Thyroid gland (tissue), 4 donors: Measurements from ENCODE around the gene RREB1. TPM values are rescaled to one million over a fixed set of nuclear protein-coding genes. Genes with fewer than 3 reads are reported as not detected.

ENCODE experiments used
- DNase-seq, 2 donors: peaks; one replicate each; pipeline ENCODE4 v3.0.0-alpha.2; 2019
- H3K27ac ChIP-seq, 3 donors: fragments of 200-600 bp; sonication (generic); 1 replicate in 2 of 3; 2 replicates in 1 of 3; pipeline ENCODE4 v1.5.1; 2016 to 2019; ENCODE audit warnings: mild to moderate bottlenecking in 1 of 3, moderate library complexity in 1 of 3
- H3K27me3 ChIP-seq: fragments of 200-600 bp; sonication (generic); one replicate; pipeline ENCODE4 v1.5.1; 2019
- H3K36me3 ChIP-seq, 2 donors: fragments of 200-600 bp; sonication (generic); one replicate each; pipeline ENCODE4 v1.5.1; 2016 to 2019
- H3K4me1 ChIP-seq, 2 donors: fragments of 200-600 bp; sonication (generic); one replicate each; pipeline ENCODE4 v1.5.1; 2017 to 2019
- H3K4me3 ChIP-seq, 3 donors: fragments of 200-600 bp; sonication (generic); replicated peaks in 1 of 3; 1 replicate in 2 of 3; 2 replicates in 1 of 3; pipeline ENCODE4 v1.5.1; 2016; ENCODE audit warnings: mild to moderate bottlenecking in 1 of 3
- H3K9me3 ChIP-seq: fragments of 200-600 bp; sonication (generic); one replicate; pipeline ENCODE4 v1.5.1; 2017
- POLR2A ChIP-seq, 2 donors: fragments of 450-650 bp; IDR thresholded peaks; one replicate each; pipeline ENCODE4 v1.6.1; 2017; ENCODE audit warnings: antibody characterized with exemption in 2 of 2, mild to moderate bottlenecking in 2 of 2, moderate library complexity in 1 of 2
- WGBS, 2 donors: methylation state at CpG; one replicate each; pipeline ENCODE4 v1.1.5; 2017; 5-methylcytosine and 5-hydroxymethylcytosine counted together
- intact Hi-C: fragments of 100-400 bp; cut with DNase I; formaldehyde crosslinking; loops from one replicate; pipeline ENCODE4 v1.15.1; 2023
- total RNA-seq, 4 donors: library from RNA; depleted of rRNA; stranded (reverse); fragments of >200 nt; gene quantifications; one replicate each; pipeline ENCODE4 v1.2.3, GENCODE V29; 2016
- TF ChIP-seq, protein P1 (sequence below), 6 experiments: fragments of 200-600 bp in 3 of 6; fragments of 450-650 bp in 3 of 6; sonication (generic) in 3 of 6; IDR thresholded peaks; one replicate each; pipeline ENCODE4 v1.5.1; 2016 to 2019; ENCODE audit warnings: antibody characterized with exemption in 6 of 6, mild to moderate bottlenecking in 2 of 6, inconsistent platforms in 1 of 6, moderate library complexity in 1 of 6

Gene RREB1
- total RNA-seq, 4 donors from 2014 or later: 48.0 to 91.3 (median 57.1) TPM

DNA sequence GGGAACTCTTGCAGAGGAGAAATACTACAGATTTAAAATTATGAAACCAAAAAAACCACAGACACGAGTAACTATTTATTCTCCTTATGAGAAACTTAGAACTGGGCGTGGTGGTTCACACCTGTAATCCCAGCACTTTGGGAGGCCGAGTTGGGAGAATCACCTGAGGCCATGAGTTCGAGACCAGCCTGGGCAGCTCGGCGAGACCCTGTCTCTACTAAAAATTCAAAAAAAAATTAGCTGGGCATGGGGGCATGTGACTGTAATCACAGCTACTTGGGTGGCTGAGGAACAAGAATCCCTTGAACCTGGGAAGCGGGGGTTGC is 168.4 kb downstream of the RREB1 start:
- no peak overlapping the region for H3K4me3 ChIP-seq
- H3K27me3 ChIP-seq: no peaks in the 10 kb centered on the region
- WGBS, 2 donors: 67 to 77% methylated on average over 7 of the region's 7 CpGs

DNA sequence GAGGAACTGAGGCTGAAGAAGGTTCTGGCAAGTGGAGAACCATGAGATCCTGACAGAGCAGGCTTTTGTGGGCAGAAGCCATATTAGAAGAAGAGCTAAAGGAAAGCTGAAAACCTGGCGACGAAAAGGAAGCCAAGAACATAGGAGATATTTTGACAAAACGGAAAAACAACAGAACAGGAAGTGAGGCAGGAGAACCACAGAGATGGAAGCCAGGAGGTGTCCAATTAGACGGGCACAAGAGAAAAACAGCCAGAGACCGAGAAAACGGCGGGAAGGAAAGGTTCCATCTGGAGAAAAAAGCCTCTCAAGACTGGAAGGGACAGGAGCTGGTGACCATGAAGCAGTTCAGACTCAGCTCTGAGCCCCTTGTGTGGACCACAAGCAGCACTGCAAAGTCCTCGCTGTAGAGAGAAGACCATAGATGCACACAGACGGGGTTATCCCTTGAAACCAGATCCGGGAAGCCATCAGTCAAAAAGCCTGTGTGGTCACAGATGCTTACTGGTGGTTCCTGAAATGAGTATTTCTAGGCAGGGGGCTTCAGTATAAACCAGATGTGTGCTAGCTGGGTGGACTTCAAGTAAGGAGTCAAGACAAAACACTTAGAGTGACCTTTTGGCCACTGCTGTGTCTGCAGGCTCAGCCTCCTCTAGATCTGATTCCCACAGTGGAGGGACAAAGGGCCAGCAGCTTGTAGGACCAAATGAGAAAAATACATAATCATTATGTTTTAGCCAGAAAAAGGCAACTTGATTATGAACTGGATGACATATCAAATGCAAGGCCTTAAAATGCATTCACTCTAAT is 174.5 kb downstream of the RREB1 start:
- WGBS, 2 donors: 80 to 88% methylated on average over 10 of the region's 10 CpGs
- H3K4me1 ChIP-seq: peaks cover 16 to 17% of the 10 kb centered on the region in 2 donors
- no peak overlapping the region for H3K4me3 ChIP-seq
- no peak for DNase-seq
- H3K27me3 ChIP-seq: no peaks in the 10 kb centered on the region
- peaks cover 0 to 4% of the 10 kb centered on the region in 2 donors for H3K36me3 ChIP-seq
- no peak for TF ChIP-seq POLR2A (IDR thresholded peaks at IDR 0.05)
- TF ChIP-seq, protein P1, sequence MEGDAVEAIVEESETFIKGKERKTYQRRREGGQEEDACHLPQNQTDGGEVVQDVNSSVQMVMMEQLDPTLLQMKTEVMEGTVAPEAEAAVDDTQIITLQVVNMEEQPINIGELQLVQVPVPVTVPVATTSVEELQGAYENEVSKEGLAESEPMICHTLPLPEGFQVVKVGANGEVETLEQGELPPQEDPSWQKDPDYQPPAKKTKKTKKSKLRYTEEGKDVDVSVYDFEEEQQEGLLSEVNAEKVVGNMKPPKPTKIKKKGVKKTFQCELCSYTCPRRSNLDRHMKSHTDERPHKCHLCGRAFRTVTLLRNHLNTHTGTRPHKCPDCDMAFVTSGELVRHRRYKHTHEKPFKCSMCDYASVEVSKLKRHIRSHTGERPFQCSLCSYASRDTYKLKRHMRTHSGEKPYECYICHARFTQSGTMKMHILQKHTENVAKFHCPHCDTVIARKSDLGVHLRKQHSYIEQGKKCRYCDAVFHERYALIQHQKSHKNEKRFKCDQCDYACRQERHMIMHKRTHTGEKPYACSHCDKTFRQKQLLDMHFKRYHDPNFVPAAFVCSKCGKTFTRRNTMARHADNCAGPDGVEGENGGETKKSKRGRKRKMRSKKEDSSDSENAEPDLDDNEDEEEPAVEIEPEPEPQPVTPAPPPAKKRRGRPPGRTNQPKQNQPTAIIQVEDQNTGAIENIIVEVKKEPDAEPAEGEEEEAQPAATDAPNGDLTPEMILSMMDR (IDR thresholded peaks at IDR 0.05): no peak
- H3K27ac ChIP-seq: no peak overlapping the region
- intact Hi-C loops: no loop called here
- H3K9me3 ChIP-seq: no peaks in the 10 kb centered on the region

More for the DNA sequence above, 168.4 kb downstream of the RREB1 start:
- no peaks in the 10 kb centered on the region for H3K36me3 ChIP-seq
- H3K9me3 ChIP-seq: no peaks in the 10 kb centered on the region
- no peak overlapping the region for H3K27ac ChIP-seq
- intact Hi-C loops: loop anchor here (5.0 kb wide), 2 partner anchors 116 to 341 kb away; no protein-coding TSS in a partner anchor
- no peak for DNase-seq
- TF ChIP-seq POLR2A (IDR thresholded peaks at IDR 0.05): no peak
- TF ChIP-seq, protein P1 (IDR thresholded peaks at IDR 0.05): no peak
- peaks cover 19 to 21% of the 10 kb centered on the region in 2 donors for H3K4me1 ChIP-seq

DNA sequence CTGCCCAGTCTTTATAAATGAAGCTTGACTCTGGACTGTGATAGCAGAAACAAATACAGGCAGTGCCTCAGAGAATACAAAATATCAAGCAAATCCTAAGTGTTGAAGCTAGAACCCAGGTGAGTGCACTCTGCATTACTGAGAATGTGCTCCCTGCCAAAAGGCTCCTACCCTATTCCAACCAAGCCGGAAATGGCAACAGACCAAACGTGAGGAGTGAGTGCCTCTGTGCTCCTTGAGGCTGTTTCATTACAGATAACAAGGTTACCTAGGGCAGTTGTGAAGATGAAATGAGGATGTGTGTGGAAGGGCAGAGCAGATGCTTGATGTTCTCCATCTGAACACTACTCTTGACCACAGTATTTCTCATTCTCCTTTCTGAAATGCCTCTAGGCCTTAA is 175.9 kb downstream of the RREB1 start:
- Histone ChIP-seq H3K36me3 (peaks cover 4 to 15% of the 10 kb centered on the region in 2 donors), H3K4me1 (peaks cover 5 to 6% of the 10 kb centered on the region in 2 donors), H3K27ac (no peak overlapping the region), H3K9me3 (no peaks in the 10 kb centered on the region), H3K4me3 (no peak overlapping the region), H3K27me3 (no peaks in the 10 kb centered on the region)
- no peak for TF ChIP-seq POLR2A (IDR thresholded peaks at IDR 0.05)
- TF ChIP-seq, protein P1 (IDR thresholded peaks at IDR 0.05): no peak
- peak in 1 of 2 donors; percentile 58 for DNase-seq
- intact Hi-C loops: no loop called here
- 41 to 68% methylated on average over 2 of the region's 2 CpGs for WGBS, 2 donors

DNA sequence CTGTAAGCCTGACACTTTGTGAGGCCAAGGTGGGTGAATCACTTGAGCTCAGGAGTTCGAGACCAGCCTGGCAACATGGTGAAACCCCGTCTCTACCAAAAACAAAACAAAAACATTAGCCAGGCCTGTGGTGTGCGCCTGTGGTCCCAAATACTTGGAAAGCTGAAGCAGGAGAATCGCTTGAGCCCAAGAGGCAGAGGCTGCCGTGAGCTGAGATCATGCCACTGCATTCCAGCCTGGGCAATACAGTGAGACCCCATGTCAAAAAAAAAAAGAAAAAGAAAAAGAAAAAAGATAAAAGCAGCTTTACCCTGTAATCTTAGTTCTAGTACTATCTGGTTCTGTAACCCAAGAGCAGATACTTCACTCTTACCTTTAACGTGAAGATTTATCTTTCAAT is 177.7 kb downstream of the RREB1 start:
- WGBS, 2 donors: 89% methylated on average over 6 of the region's 6 CpGs
- TF ChIP-seq POLR2A (IDR thresholded peaks at IDR 0.05): no peak
- TF ChIP-seq, protein P1 (IDR thresholded peaks at IDR 0.05): no peak

DNA sequence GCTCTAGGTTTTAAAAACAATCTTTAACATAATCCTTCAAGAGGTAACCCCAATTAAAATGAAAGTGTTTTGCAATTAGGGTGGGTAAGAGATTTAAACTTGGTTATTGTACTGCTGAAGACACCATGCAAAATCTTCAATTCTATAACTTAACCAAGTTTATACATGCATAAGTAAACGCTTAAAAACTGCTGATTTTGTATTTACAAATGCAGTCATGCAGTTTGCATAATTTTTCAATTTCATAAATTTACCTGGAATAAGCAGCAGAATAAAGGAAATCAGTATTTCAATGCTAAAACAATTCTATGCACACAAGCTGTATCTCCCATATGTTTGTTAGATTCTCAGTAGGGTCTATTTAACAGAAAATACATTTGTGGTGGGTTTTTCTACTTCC is 182.3 kb downstream of the RREB1 start:
- Histone ChIP-seq H3K27ac (no peak overlapping the region), H3K27me3 (no peaks in the 10 kb centered on the region), H3K4me3 (no peak overlapping the region), H3K9me3 (no peaks in the 10 kb centered on the region), H3K4me1 (no peaks in the 10 kb centered on the region), H3K36me3 (peaks cover 22 to 30% of the 10 kb centered on the region in 2 donors)
- TF ChIP-seq, protein P1 (IDR thresholded peaks at IDR 0.05): no peak
- no peak for TF ChIP-seq POLR2A (IDR thresholded peaks at IDR 0.05)
- intact Hi-C loops: no loop called here
- 94 to 98% methylated on average over 1 of the region's 1 CpG for WGBS, 2 donors
- no peak for DNase-seq

More for the DNA sequence above, 177.7 kb downstream of the RREB1 start:
- Histone ChIP-seq H3K4me1 (no peaks in the 10 kb centered on the region), H3K9me3 (no peaks in the 10 kb centered on the region), H3K36me3 (peaks cover 15 to 18% of the 10 kb centered on the region in 2 donors), H3K27me3 (no peaks in the 10 kb centered on the region), H3K27ac (no peak overlapping the region), H3K4me3 (no peak overlapping the region)
- intact Hi-C loops: no loop called here
- DNase-seq: no peak
